HUES64 (cell line): ENCODE results near the gene TXNDC15. TPM values are rescaled to one million over a fixed set of nuclear protein-coding genes. Genes with fewer than 3 reads are reported as not detected.
A peak's percentile ranks its signal among the peaks of the same experiment; 100 is the strongest.
"Not testable (repeated sequence)": the region's sequence is repeated elsewhere in the genome, so short reads cannot be mapped to it uniquely, and the experiment has no call there.

ENCODE experiments used
- H3K27ac ChIP-seq: 2 replicates; pipeline ENCODE4 v1.7.0; 2013; ENCODE audit warnings: low read depth, low read length, inconsistent platforms
- H3K27me3 ChIP-seq: 2 replicates; pipeline ENCODE4 v1.6.1; 2013; ENCODE audit warnings: mild to moderate bottlenecking, low read length; ENCODE audit not compliant: insufficient read depth
- H3K36me3 ChIP-seq: 2 replicates; pipeline ENCODE4 v1.6.1; 2013; ENCODE audit warnings: mild to moderate bottlenecking, low read length; ENCODE audit not compliant: insufficient read depth
- H3K4me1 ChIP-seq: 2 replicates; pipeline ENCODE4 v1.6.1; 2013; ENCODE audit warnings: mild to moderate bottlenecking, low read length, moderate library complexity; ENCODE audit not compliant: insufficient read depth
- H3K4me3 ChIP-seq: 2 replicates; pipeline ENCODE4 v1.5.1; 2013; ENCODE audit warnings: mild to moderate bottlenecking, low read length, moderate library complexity
- H3K9ac ChIP-seq: 2 replicates; pipeline ENCODE4 v1.6.1; 2013; ENCODE audit warnings: mild to moderate bottlenecking, low read depth, low read length
- H3K9me3 ChIP-seq: 2 replicates; pipeline ENCODE4 v1.6.1; 2013; ENCODE audit warnings: low read depth, low read length; ENCODE audit not compliant: insufficient read depth
- WGBS: fragments of 150-250, 120-280 bp; methylation state at CpG from one replicate; pipeline ENCODE4 v1.1.7; 2013; ENCODE audit warnings: missing lambda C conversion rate; 5-methylcytosine and 5-hydroxymethylcytosine counted together
- polyA plus RNA-seq, 2 experiments: library from polyadenylated mRNA; stranded (reverse); fragments of 50-300 nt; gene quantifications; one replicate each; pipeline ENCODE4 v1.2.3, GENCODE V29; 2013

The TXNDC15 gene
- 20.3 TPM for polyA plus RNA-seq (2013, experiment 1 of 2)
- polyA plus RNA-seq (2013, experiment 2 of 2), result 20.3 TPM

- no peaks in the 10 kb centered on the region for H3K9me3 ChIP-seq
- H3K4me1 ChIP-seq, result peaks cover 15% of the 10 kb centered on the region
- peak within 1 kb of the TSS; percentile 85 for H3K27ac ChIP-seq
- no peaks in the 10 kb centered on the region for H3K36me3 ChIP-seq
- H3K9ac ChIP-seq, result peak within 1 kb of the TSS; percentile 91
- H3K27me3 ChIP-seq, result no peaks in the 10 kb centered on the region
- peak within 1 kb of the TSS; percentile 88 for H3K4me3 ChIP-seq
- 4% methylated on average over 77 of the region's 79 CpGs for WGBS
Observed at GRCh38 chr5:134873987-134874830, at the start of gene TXNDC15. Gene TXNDC15 (plus strand): TSS chr5:134874371. CDS start chr5:134874428, 57 bp downstream.

DNA sequence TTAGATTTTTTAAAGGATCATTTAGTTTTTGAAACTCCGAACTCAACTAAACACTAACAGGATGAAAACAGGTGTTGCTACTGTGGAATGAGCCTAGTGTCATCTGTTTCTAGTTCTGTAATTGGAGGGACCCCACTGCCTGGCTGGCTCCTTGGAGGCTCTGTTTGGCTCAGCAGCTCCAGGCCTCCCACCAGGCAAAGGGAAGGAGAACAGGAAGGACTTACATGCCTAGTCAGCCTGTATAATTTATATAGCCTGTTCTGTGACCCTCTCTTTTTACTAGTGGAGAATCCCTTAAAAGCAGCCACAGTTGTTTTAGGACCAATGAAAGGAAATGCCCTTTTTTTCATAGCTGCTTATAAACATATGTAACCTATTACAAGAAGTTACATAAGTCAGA lies 49.5 kb upstream of the TXNDC15 start:
- Histone ChIP-seq H3K27ac (no peak overlapping the region), H3K36me3 (peaks cover 95% of the 10 kb centered on the region)
- 100% methylated on average over 1 of the region's 1 CpG for WGBS

DNA sequence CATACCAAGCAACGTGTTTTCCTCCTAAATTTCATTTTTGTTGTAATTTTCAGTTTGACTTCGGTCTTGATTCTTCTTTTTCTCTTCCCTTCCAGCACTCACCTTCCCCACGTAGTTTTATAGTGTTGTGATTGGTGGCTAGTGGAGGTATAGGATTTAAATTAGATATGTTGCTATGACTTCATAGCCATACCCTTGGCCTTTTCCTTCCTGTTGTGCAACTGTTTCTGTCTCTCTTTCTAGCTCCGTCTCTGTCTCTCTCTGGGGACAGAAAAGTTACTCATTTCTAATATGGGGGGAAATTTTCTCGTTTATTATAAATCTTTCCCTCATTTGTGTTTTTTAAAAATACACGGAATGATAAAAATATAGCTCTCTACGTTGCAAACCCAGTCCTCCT lies 49.0 kb upstream of the TXNDC15 start:
- Histone ChIP-seq H3K27me3 (no peaks in the 10 kb centered on the region), H3K9ac (no peak overlapping the region), H3K4me3 (no peak overlapping the region), H3K9me3 (no peaks in the 10 kb centered on the region), H3K36me3 (peaks cover 95% of the 10 kb centered on the region), H3K27ac (no peak overlapping the region), H3K4me1 (no peaks in the 10 kb centered on the region)
- 92% methylated on average over 4 of the region's 7 CpGs for WGBS

More for the DNA sequence above, 49.5 kb upstream of the TXNDC15 start:
- no peak overlapping the region for H3K9ac ChIP-seq
- no peaks in the 10 kb centered on the region for H3K27me3 ChIP-seq
- no peaks in the 10 kb centered on the region for H3K9me3 ChIP-seq
- no peaks in the 10 kb centered on the region for H3K4me1 ChIP-seq
- H3K4me3 ChIP-seq, result no peak overlapping the region

GRCh38 chr5:134833340-134834032 lies 40.7 kb upstream of the TXNDC15 start:
- no peak overlapping the region for H3K4me3 ChIP-seq
- no peaks in the 10 kb centered on the region for H3K9me3 ChIP-seq
- H3K27me3 ChIP-seq, result no peaks in the 10 kb centered on the region
- no peaks in the 10 kb centered on the region for H3K4me1 ChIP-seq
- H3K9ac ChIP-seq, result no peak overlapping the region
- H3K27ac ChIP-seq, result no peak overlapping the region
- 92% methylated on average over 2 of the region's 3 CpGs for WGBS
- peaks cover 80% of the 10 kb centered on the region for H3K36me3 ChIP-seq

DNA sequence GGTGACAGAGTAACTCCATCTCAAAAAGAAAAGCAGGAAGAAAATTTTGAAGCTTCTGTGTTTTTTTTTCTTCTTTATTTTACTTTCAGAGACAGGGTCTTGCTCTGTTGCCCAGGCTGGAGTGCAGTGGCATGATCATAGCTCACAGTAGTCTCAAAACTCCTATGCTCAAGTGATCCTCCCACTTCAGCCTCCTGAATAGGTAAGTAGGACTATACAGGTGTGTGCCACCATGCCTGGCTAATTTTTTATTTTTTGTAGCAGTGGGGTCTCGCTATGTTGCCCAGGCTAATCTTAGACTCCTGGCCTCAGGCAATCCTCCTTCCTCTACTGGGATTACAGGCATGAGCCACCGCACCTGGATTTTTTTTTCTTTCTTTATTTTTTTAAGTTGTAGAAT lies 38.5 kb upstream of the TXNDC15 start:
- H3K36me3 ChIP-seq, result peaks cover 80% of the 10 kb centered on the region

GRCh38 chr5:134837530-134838181 lies 36.5 kb upstream of the TXNDC15 start:
- H3K4me3 ChIP-seq, result no peak overlapping the region
- H3K27ac ChIP-seq, result no peak overlapping the region
- H3K9ac ChIP-seq, result no peak overlapping the region
- H3K36me3 ChIP-seq, result peaks cover 70% of the 10 kb centered on the region
- H3K9me3 ChIP-seq, result no peaks in the 10 kb centered on the region
- H3K4me1 ChIP-seq, result no peaks in the 10 kb centered on the region
- WGBS, result 95% methylated on average over 3 of the region's 3 CpGs
- no peaks in the 10 kb centered on the region for H3K27me3 ChIP-seq

More for the DNA sequence above, 38.5 kb upstream of the TXNDC15 start:
- H3K27ac ChIP-seq, result no peak overlapping the region
- 94% methylated on average over 1 of the region's 2 CpGs for WGBS
- no peak overlapping the region for H3K9ac ChIP-seq
- H3K9me3 ChIP-seq, result no peaks in the 10 kb centered on the region
- H3K4me3 ChIP-seq, result no peak overlapping the region
- H3K4me1 ChIP-seq, result no peaks in the 10 kb centered on the region
- no peaks in the 10 kb centered on the region for H3K27me3 ChIP-seq

- H3K27ac ChIP-seq, H3K4me3 ChIP-seq, H3K9ac ChIP-seq, H3K4me1 ChIP-seq, H3K9me3 ChIP-seq, H3K27me3 ChIP-seq: not testable (repeated sequence)
- peaks cover 63% of the 10 kb centered on the region for H3K36me3 ChIP-seq
- WGBS, result 96% methylated on average over 9 of the region's 9 CpGs
Observed at GRCh38 chr5:134838361-134838760, 35.8 kb upstream of the TXNDC15 start.

DNA sequence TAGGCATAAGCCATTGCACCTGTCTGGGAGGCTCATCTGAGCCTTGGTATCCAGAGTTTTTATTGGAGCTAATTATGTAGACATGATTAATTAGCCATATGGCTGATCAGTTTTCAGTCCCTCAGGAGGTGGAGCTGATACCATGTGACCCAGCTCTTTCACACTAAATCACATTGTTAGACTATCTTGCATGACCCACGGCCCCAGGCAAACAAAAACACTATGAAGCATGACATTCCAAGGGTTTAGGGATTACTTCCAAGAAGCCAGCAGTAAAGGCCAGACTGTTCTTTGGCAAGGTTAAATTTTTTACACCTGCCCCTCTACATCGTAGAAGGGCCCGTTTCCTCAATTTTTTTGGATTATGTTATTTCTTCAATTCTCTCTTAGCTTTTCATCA lies 33.4 kb upstream of the TXNDC15 start:
- Histone ChIP-seq H3K36me3 (peaks cover 41% of the 10 kb centered on the region), H3K4me1 (no peaks in the 10 kb centered on the region), H3K4me3 (no peak overlapping the region), H3K27me3 (no peaks in the 10 kb centered on the region), H3K9ac (no peak overlapping the region), H3K9me3 (no peaks in the 10 kb centered on the region), H3K27ac (no peak overlapping the region)
- WGBS, result 93% methylated on average over 3 of the region's 3 CpGs

- no CpG with 5 or more reads among the region's 1 CpG for WGBS
- peaks cover 20% of the 10 kb centered on the region; the same call in 1 of the 2 replicates for H3K36me3 ChIP-seq
- no peak overlapping the region for H3K9ac ChIP-seq
- no peaks in the 10 kb centered on the region for H3K27me3 ChIP-seq
- H3K9me3 ChIP-seq, result no peaks in the 10 kb centered on the region
- peaks cover 4% of the 10 kb centered on the region; the same call in 1 of the 2 replicates for H3K4me1 ChIP-seq
- H3K27ac ChIP-seq, result no peak overlapping the region
- no peak overlapping the region for H3K4me3 ChIP-seq
Observed at GRCh38 chr5:134844252-134844651, 29.9 kb upstream of the TXNDC15 start.

DNA sequence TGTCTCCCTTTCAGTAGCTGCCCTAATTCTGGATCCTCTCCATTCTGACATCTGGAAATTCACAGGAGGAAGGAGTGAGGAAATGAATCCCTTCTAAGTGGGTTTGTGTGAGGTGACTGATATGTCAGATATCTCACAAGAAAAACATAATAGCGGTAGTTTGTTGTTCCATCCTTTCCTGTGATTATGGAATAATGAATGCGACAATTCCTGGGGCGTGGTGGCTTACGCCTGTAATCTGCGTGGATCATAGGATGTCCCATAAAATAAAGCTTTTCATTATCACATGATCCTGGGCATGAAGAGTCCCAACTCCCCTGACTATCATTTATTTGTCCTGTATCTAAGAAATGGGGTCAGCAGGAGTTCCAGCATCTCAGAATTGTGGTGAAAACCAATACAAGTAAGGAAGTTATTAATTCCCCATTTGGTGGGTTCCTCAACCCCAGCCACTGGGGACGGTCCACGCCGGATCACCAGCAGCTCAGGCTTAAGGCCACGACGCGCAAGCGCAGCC lies 28.8 kb upstream of the TXNDC15 start:
- 38% methylated on average over 12 of the region's 12 CpGs for WGBS
- Histone ChIP-seq H3K9ac (peak overlapping the region; percentile 98), H3K4me1 (peaks cover 4% of the 10 kb centered on the region; the same call in 1 of the 2 replicates), H3K27me3 (no peaks in the 10 kb centered on the region), H3K27ac (peak overlapping the region; percentile 87), H3K4me3 (peak overlapping the region; percentile 97), H3K36me3 (peaks cover 11% of the 10 kb centered on the region; the same call in 1 of the 2 replicates), H3K9me3 (no peaks in the 10 kb centered on the region)
